GM23248 (cell line): ENCODE results near the gene DIO3. TPM values are rescaled to one million over a fixed set of nuclear protein-coding genes. Genes with fewer than 3 reads are reported as not detected.

Source experiments
- DNase-seq: peaks from one replicate; pipeline ENCODE4 v3.0.0-alpha.2; 2015
- H2AFZ ChIP-seq: fragments of 200-600 bp; sonication (generic); 2 replicates; pipeline ENCODE4 v1.6.1; 2016; ENCODE audit warnings: antibody characterized with exemption
- H3F3A ChIP-seq: fragments of 200-600 bp; sonication (generic); 2 replicates; pipeline ENCODE4 v1.6.1; 2016; ENCODE audit warnings: mild to moderate bottlenecking, antibody characterized with exemption, mixed run types; ENCODE audit not compliant: insufficient read depth
- H3K27ac ChIP-seq: fragments of 200-600 bp; sonication (generic); 2 replicates; pipeline ENCODE4 v1.5.1; 2016; ENCODE audit warnings: mild to moderate bottlenecking
- H3K27me3 ChIP-seq: fragments of 200-600 bp; sonication (generic); replicated peaks from 2 replicates; pipeline ENCODE4 v1.6.1; 2016; ENCODE audit warnings: mild to moderate bottlenecking; ENCODE audit not compliant: insufficient read depth
- H3K36me3 ChIP-seq: fragments of 200-600 bp; sonication (generic); 2 replicates; pipeline ENCODE4 v1.6.1; 2016; ENCODE audit warnings: low read depth, mild to moderate bottlenecking
- H3K4me1 ChIP-seq: fragments of 200-600 bp; sonication (generic); 2 replicates; pipeline ENCODE4 v1.6.1; 2016; ENCODE audit warnings: mild to moderate bottlenecking; ENCODE audit not compliant: insufficient read depth
- H3K4me2 ChIP-seq: fragments of 200-600 bp; sonication (generic); one replicate; pipeline ENCODE4 v1.6.1; 2016; ENCODE audit warnings: mild to moderate bottlenecking; ENCODE audit not compliant: unreplicated experiment
- H3K4me3 ChIP-seq: fragments of 200-600 bp; sonication (generic); 2 replicates; pipeline ENCODE4 v1.5.1; 2016; ENCODE audit warnings: mild to moderate bottlenecking
- H3K79me2 ChIP-seq: fragments of 200-600 bp; sonication (generic); 2 replicates; pipeline ENCODE4 v1.6.1; 2016; ENCODE audit warnings: mild to moderate bottlenecking; ENCODE audit not compliant: insufficient read depth
- H3K9ac ChIP-seq: fragments of 200-600 bp; sonication (generic); 2 replicates; pipeline ENCODE4 v1.6.1; 2016; ENCODE audit warnings: mild to moderate bottlenecking
- H3K9me2 ChIP-seq: fragments of 200-600 bp; sonication (generic); 2 replicates; pipeline ENCODE4 v1.6.1; 2016; ENCODE audit warnings: mixed run types, mild to moderate bottlenecking, moderate library complexity; ENCODE audit not compliant: insufficient read depth
- H3K9me3 ChIP-seq: fragments of 200-600 bp; sonication (generic); one replicate; pipeline ENCODE4 v1.6.1; 2017; ENCODE audit warnings: low read depth
- H4K20me1 ChIP-seq: fragments of 200-600 bp; sonication (generic); 2 replicates; pipeline ENCODE4 v1.6.0; 2016; ENCODE audit not compliant: insufficient read depth
- EZH2 ChIP-seq: fragments of 200-600 bp; sonication (generic); IDR thresholded peaks from 2 replicates; pipeline ENCODE4 v1.6.1; 2018; ENCODE audit warnings: antibody characterized with exemption, mild to moderate bottlenecking; ENCODE audit not compliant: insufficient read depth, poor library complexity, severe bottlenecking
- EZH2phosphoT487 ChIP-seq: fragments of 200-600 bp; sonication (generic); IDR thresholded peaks from 2 replicates; pipeline ENCODE4 v1.6.1; 2018; ENCODE audit warnings: antibody characterized with exemption, moderate library complexity, mild to moderate bottlenecking, low read depth; ENCODE audit not compliant: insufficient read depth
- WGBS, 2 experiments: methylation state at CpG; one replicate each; pipeline ENCODE4 v1.1.6; 2015 to 2017; ENCODE audit warnings: low lambda C conversion rate in 2 of 2, low coverage in 1 of 2; ENCODE audit errors: missing lambda C conversion rate in 2 of 2; 5-methylcytosine and 5-hydroxymethylcytosine counted together
- in situ Hi-C: fragments of 300-500 bp; cut with MboI; formaldehyde crosslinking; loops from 2 replicates; pipeline ENCODE4 v1.15.0; 2020
- polyA plus RNA-seq: library from polyadenylated mRNA; unstranded; fragments of >200 nt; fragmentation: Nextera tagmentation; extraction: Ambion mirVana; gene quantifications from 2 replicates; pipeline ENCODE4 v1.2.1, GENCODE V29; 2016
- total RNA-seq: library from RNA; depleted of rRNA; stranded (reverse); fragments of >200 nt; shearing (Covaris generic); gene quantifications from 2 replicates; pipeline ENCODE4 v1.2.3, GENCODE V29; 2014

DIO3 gene
- total and polyA plus RNA-seq, 2 experiments from 2014 or later: not detected

GRCh38 chr14:101556131-101556530 lies 5.2 kb upstream of the DIO3 start:
- no peak overlapping the region for H3K4me2 ChIP-seq
- H2AFZ ChIP-seq: no peak overlapping the region
- H3K4me1 ChIP-seq: no peaks in the 10 kb centered on the region
- no peak for TF ChIP-seq EZH2phosphoT487
- TF ChIP-seq EZH2: no peak
- H3K27me3 ChIP-seq: peaks cover 30% of the 10 kb centered on the region
- WGBS, 2 experiments: 66 to 74% methylated on average over 10 of the region's 10 CpGs
- no peak overlapping the region for H3K27ac ChIP-seq
- no peaks in the 10 kb centered on the region for H3K79me2 ChIP-seq
- in situ Hi-C loops: no loop called here
- H3K4me3 ChIP-seq: no peak overlapping the region
- DNase-seq: no peak
- H3K9me2 ChIP-seq: no peaks in the 10 kb centered on the region
- no peaks in the 10 kb centered on the region for H3K36me3 ChIP-seq
- H3K9ac ChIP-seq: no peak overlapping the region
- H4K20me1 ChIP-seq: no peaks in the 10 kb centered on the region
- no peaks in the 10 kb centered on the region for H3K9me3 ChIP-seq
- H3F3A ChIP-seq: no peaks in the 10 kb centered on the region

GRCh38 chr14:101556566-101557320 lies 4.6 kb upstream of the DIO3 start:
- no peak overlapping the region for H3K4me2 ChIP-seq
- 67% methylated on average over 13 of the region's 13 CpGs for WGBS, 2 experiments
- no peak overlapping the region for H3K27ac ChIP-seq
- H3K36me3 ChIP-seq: no peaks in the 10 kb centered on the region
- no peak overlapping the region for H3K4me3 ChIP-seq
- H3K9ac ChIP-seq: no peak overlapping the region
- H3K9me3 ChIP-seq: no peaks in the 10 kb centered on the region
- no peaks in the 10 kb centered on the region for H3F3A ChIP-seq
- in situ Hi-C loops: no loop called here
- no peak for DNase-seq
- H3K4me1 ChIP-seq: no peaks in the 10 kb centered on the region
- H3K79me2 ChIP-seq: no peaks in the 10 kb centered on the region
- H2AFZ ChIP-seq: no peak overlapping the region
- H3K9me2 ChIP-seq: no peaks in the 10 kb centered on the region
- H3K27me3 ChIP-seq: peaks cover 35% of the 10 kb centered on the region
- no peaks in the 10 kb centered on the region for H4K20me1 ChIP-seq
- TF ChIP-seq EZH2: no peak
- TF ChIP-seq EZH2phosphoT487: no peak

DNA sequence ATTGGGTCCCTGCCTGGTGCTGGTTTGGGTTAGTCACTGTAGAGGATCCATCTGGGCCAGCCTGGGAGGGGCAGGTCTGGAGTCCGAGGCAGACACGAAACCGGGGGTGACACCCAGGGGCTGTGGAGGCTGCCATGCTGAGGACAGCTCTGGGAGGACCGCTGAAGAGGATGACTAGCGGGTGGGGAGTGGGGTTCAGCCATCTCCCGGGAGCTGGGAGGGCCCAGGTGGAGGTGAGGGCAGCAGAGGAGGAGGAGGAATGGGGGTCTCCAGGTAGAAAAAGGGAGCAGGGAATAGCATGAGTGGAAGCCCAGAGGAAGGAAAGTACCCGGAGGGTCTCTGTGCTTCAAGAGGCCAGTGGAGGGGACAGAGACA lies 4.0 kb upstream of the DIO3 start:
- Histone ChIP-seq H4K20me1 (no peaks in the 10 kb centered on the region), H2AFZ (no peak overlapping the region), H3K4me3 (no peak overlapping the region), H3K27ac (no peak overlapping the region), H3K9ac (no peak overlapping the region), H3K4me2 (no peak overlapping the region), H3K9me3 (no peaks in the 10 kb centered on the region), H3K4me1 (no peaks in the 10 kb centered on the region), H3K9me2 (no peaks in the 10 kb centered on the region), H3K36me3 (no peaks in the 10 kb centered on the region), H3K27me3 (peaks cover 38% of the 10 kb centered on the region), H3F3A (no peaks in the 10 kb centered on the region), H3K79me2 (no peaks in the 10 kb centered on the region)
- no peak for TF ChIP-seq EZH2
- TF ChIP-seq EZH2phosphoT487: no peak
- 24 to 28% methylated on average over 7 of the region's 7 CpGs for WGBS, 2 experiments
- in situ Hi-C loops: no loop called here
- no peak for DNase-seq

GRCh38 chr14:101557811-101558738 lies 3.2 kb upstream of the DIO3 start:
- no peak overlapping the region for H3K27ac ChIP-seq
- no peaks in the 10 kb centered on the region for H3K36me3 ChIP-seq
- no peak for TF ChIP-seq EZH2phosphoT487
- no peak for TF ChIP-seq EZH2
- H3K4me3 ChIP-seq: no peak overlapping the region
- no peaks in the 10 kb centered on the region for H4K20me1 ChIP-seq
- H3F3A ChIP-seq: no peaks in the 10 kb centered on the region
- H2AFZ ChIP-seq: no peak overlapping the region
- no peaks in the 10 kb centered on the region for H3K9me3 ChIP-seq
- in situ Hi-C loops: no loop called here
- WGBS, 2 experiments: 19 to 20% methylated on average over 4 to 9 of the region's 11 CpGs
- no peaks in the 10 kb centered on the region for H3K79me2 ChIP-seq
- no peak overlapping the region for H3K4me2 ChIP-seq
- peaks cover 46% of the 10 kb centered on the region for H3K27me3 ChIP-seq
- peak; percentile 23 for DNase-seq
- no peaks in the 10 kb centered on the region for H3K9me2 ChIP-seq
- H3K9ac ChIP-seq: no peak overlapping the region
- H3K4me1 ChIP-seq: no peaks in the 10 kb centered on the region
